Suprapubic skin (tissue), 4 donors: Measurements from ENCODE around the gene CEP131. TPM values are rescaled to one million over a fixed set of nuclear protein-coding genes. Genes with fewer than 3 reads are reported as not detected.

Source experiments
- DNase-seq, 2 donors: peaks; one replicate each; pipeline ENCODE4 v3.0.0-alpha.2; 2019; ENCODE audit warnings: low spot score in 2 of 2
- H3K27ac ChIP-seq: fragments of 200-600 bp; sonication (generic); one replicate; pipeline ENCODE4 v1.5.1; 2019
- H3K27me3 ChIP-seq: fragments of 200-600 bp; sonication (generic); one replicate; pipeline ENCODE4 v1.5.1; 2019
- H3K36me3 ChIP-seq: fragments of 200-600 bp; sonication (generic); one replicate; pipeline ENCODE4 v1.5.1; 2019
- H3K4me1 ChIP-seq: fragments of 200-600 bp; sonication (generic); one replicate; pipeline ENCODE4 v1.5.1; 2019
- H3K4me3 ChIP-seq: fragments of 200-600 bp; sonication (generic); one replicate; pipeline ENCODE4 v1.5.1; 2019; ENCODE audit warnings: mild to moderate bottlenecking
- H3K9me3 ChIP-seq: fragments of 200-600 bp; sonication (generic); one replicate; pipeline ENCODE4 v1.5.1; 2019
- EP300 ChIP-seq: sonication (generic); formaldehyde crosslinking; IDR thresholded peaks from one replicate; pipeline ENCODE4 v1.6.1; 2017; ENCODE audit warnings: antibody characterized with exemption
- POLR2A ChIP-seq, 2 donors: fragments of 450-650 bp; IDR thresholded peaks; one replicate each; pipeline ENCODE4 v1.6.1; 2017; ENCODE audit warnings: antibody characterized with exemption in 2 of 2, mild to moderate bottlenecking in 2 of 2, moderate library complexity in 2 of 2
- POLR2AphosphoS5 ChIP-seq, 3 donors: sonication (generic); formaldehyde crosslinking; IDR thresholded peaks; one replicate each; pipeline ENCODE4 v1.6.1; 2017; ENCODE audit warnings: antibody characterized with exemption in 3 of 3
- WGBS: methylation state at CpG from one replicate; pipeline ENCODE4 v1.1.5; 2018; 5-methylcytosine and 5-hydroxymethylcytosine counted together
- total RNA-seq, 4 donors: library from RNA; depleted of rRNA; stranded (reverse); fragments of >200 nt; gene quantifications; one replicate each; pipeline ENCODE4 v1.1.0, GENCODE V29; 2016
- TF ChIP-seq, protein P1 (sequence below), 2 donors: fragments of 200-600 bp in 1 of 2; fragments of 450-650 bp in 1 of 2; sonication (generic) in 1 of 2; IDR thresholded peaks; one replicate each; pipeline ENCODE4 v1.5.1; 2016 to 2019; ENCODE audit warnings: antibody characterized with exemption in 2 of 2, mild to moderate bottlenecking in 1 of 2, moderate library complexity in 1 of 2

CEP131 gene
- total RNA-seq, 4 donors from 2014 or later = 4.2 to 9.5 (median 8.0) TPM

DNA sequence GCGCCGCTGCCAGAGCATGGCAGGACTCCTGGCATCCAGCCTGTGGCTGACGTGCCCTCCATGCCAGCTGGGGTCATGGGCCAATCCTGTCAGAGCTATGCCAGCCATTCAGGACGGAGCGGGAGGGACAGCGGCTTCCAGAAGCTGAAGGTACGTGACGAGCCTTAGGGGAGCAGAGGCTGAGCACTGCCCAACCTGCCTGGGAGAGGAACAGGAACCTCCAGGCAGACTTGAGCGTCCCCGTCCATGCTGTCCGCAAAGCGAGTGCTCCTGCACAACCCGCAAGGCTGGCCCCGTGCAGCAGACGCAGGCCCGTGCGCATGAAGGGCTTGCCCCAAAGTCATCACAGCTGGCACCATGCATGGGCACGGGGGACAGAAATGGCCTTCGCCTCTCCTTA is 37.9 kb upstream of the CEP131 start:
- TF ChIP-seq, protein P1, sequence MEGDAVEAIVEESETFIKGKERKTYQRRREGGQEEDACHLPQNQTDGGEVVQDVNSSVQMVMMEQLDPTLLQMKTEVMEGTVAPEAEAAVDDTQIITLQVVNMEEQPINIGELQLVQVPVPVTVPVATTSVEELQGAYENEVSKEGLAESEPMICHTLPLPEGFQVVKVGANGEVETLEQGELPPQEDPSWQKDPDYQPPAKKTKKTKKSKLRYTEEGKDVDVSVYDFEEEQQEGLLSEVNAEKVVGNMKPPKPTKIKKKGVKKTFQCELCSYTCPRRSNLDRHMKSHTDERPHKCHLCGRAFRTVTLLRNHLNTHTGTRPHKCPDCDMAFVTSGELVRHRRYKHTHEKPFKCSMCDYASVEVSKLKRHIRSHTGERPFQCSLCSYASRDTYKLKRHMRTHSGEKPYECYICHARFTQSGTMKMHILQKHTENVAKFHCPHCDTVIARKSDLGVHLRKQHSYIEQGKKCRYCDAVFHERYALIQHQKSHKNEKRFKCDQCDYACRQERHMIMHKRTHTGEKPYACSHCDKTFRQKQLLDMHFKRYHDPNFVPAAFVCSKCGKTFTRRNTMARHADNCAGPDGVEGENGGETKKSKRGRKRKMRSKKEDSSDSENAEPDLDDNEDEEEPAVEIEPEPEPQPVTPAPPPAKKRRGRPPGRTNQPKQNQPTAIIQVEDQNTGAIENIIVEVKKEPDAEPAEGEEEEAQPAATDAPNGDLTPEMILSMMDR (IDR thresholded peaks at IDR 0.05) = no peak
- no peak for TF ChIP-seq POLR2A (IDR thresholded peaks at IDR 0.05)
- no peak for TF ChIP-seq EP300
- no peak for TF ChIP-seq POLR2AphosphoS5 (IDR thresholded peaks at IDR 0.05)
- Histone ChIP-seq H3K27ac (no peak overlapping the region), H3K27me3 (no peaks in the 10 kb centered on the region), H3K4me1 (peaks cover 7% of the 10 kb centered on the region), H3K9me3 (no peaks in the 10 kb centered on the region), H3K36me3 (peaks cover 79% of the 10 kb centered on the region), H3K4me3 (no peak overlapping the region)
- WGBS = 80% methylated on average over 2 of the region's 19 CpGs
- no peak for DNase-seq

DNA sequence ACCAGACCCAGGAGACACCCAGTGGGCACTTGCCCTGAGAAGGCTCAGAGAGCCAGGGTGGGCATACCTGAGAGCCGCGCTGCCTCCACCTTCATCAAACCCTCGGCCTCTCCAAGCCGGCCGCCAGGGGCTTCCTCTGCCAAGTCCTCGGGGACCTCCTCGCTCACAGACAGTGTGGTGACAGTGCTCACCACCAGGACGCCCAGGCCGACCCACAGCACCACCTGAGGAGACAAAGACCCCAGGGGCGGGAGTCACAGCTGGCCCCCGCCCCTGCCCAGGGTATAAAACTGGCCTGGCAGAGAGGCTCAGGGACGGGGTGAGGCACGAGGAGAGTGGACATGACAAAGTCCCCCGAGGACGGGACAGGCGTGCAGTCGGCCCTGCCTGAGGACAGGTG is 37.4 kb upstream of the CEP131 start:
- H3K4me3 ChIP-seq = no peak overlapping the region
- H3K27me3 ChIP-seq = no peaks in the 10 kb centered on the region
- H3K4me1 ChIP-seq = peaks cover 11% of the 10 kb centered on the region
- H3K9me3 ChIP-seq = no peaks in the 10 kb centered on the region
- peaks cover 74% of the 10 kb centered on the region for H3K36me3 ChIP-seq
- no peak overlapping the region for H3K27ac ChIP-seq
- 95% methylated on average over 14 of the region's 17 CpGs for WGBS
- no peak for DNase-seq
- TF ChIP-seq POLR2AphosphoS5 (IDR thresholded peaks at IDR 0.05) (no peak), EP300 (no peak), POLR2A (IDR thresholded peaks at IDR 0.05) (no peak)
- TF ChIP-seq, protein P1 (IDR thresholded peaks at IDR 0.05) = no peak

DNA sequence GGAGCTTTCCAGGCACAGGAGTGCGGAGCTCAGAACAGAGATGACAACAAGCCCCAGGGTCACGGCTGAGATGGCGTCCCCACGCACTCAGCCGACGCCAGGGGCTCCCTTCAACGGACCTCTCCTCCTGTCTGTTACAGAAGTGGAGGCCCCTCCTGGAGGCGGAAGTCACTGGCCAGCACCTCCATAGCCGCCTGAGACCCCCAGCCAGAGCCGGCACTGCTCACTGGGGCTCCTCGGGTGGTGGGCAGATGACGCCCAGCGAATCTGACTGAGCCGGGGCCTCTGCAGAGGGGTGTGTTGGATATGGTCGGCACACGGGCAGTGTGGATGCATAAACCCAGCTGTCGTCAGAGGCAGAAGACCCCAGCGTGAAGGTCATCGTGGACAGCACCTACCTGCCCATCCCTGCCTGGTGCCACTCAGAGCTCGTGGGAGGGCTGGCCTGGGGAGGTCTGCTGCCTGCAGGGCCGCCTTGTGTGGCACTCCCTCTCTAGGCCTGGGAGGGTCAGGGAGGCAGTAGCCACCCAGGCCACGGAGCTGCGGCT is 36.4 kb upstream of the CEP131 start:
- Histone ChIP-seq H3K9me3 (no peaks in the 10 kb centered on the region), H3K4me3 (no peak overlapping the region), H3K4me1 (peaks cover 19% of the 10 kb centered on the region), H3K27me3 (no peaks in the 10 kb centered on the region), H3K36me3 (peaks cover 64% of the 10 kb centered on the region), H3K27ac (no peak overlapping the region)
- TF ChIP-seq EP300 (no peak), POLR2AphosphoS5 (IDR thresholded peaks at IDR 0.05) (no peak), POLR2A (IDR thresholded peaks at IDR 0.05) (no peak)
- TF ChIP-seq, protein P1 (IDR thresholded peaks at IDR 0.05) = no peak
- DNase-seq = no peak
- WGBS = 100% methylated on average over 1 of the region's 23 CpGs

DNA sequence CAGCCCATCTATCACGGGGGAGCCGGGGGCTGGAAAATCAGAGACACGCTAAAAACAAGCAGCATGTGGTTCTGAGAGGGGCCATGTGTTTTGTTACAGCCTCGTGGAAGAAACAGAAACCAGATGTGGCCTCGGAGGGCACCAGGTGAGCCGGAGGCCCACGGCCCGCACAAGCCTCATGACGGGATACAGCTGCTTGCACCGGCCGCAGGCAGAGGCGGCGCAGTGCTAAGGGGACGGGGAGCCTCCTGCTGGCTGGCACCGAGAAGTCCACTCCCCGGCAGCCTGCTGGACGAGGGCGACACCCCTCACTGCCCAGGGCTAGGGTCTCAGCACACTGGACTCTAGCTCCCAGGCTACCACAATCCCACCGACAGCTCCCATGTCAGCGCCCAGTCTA is 35.5 kb upstream of the CEP131 start:
- H3K4me3 ChIP-seq = no peak overlapping the region
- TF ChIP-seq, protein P1 (IDR thresholded peaks at IDR 0.05) = no peak
- no peak for TF ChIP-seq EP300
- TF ChIP-seq POLR2AphosphoS5 (IDR thresholded peaks at IDR 0.05) = no peak
- no peak for TF ChIP-seq POLR2A (IDR thresholded peaks at IDR 0.05)
- H3K4me1 ChIP-seq = peaks cover 19% of the 10 kb centered on the region
- no peak for DNase-seq
- H3K27me3 ChIP-seq = no peaks in the 10 kb centered on the region
- no peak overlapping the region for H3K27ac ChIP-seq
- H3K9me3 ChIP-seq = no peaks in the 10 kb centered on the region
- peaks cover 55% of the 10 kb centered on the region for H3K36me3 ChIP-seq
- WGBS = 94% methylated on average over 18 of the region's 20 CpGs

DNA sequence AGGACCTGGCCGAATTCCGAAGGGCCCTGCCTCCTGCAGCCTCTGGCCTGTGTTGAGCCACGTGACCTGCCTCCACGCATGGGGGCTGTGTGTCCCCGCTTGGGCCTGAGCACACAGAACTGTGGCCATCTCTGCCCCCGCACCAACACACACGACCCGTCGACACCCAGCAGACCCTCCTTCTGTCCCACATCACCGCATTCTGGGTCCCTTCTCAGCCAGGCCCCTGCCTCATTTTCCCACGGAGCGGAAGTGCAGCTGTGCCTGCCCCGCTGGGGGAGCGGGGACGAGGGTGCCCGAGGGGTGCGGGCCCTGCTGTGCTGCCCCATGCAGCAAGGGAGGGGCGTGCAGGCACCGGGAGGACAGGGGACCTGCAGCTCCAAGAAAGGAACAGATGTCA is 34.8 kb upstream of the CEP131 start:
- Histone ChIP-seq H3K4me1 (peaks cover 19% of the 10 kb centered on the region), H3K9me3 (no peaks in the 10 kb centered on the region), H3K4me3 (no peak overlapping the region), H3K27me3 (no peaks in the 10 kb centered on the region), H3K27ac (no peak overlapping the region), H3K36me3 (peaks cover 49% of the 10 kb centered on the region)
- DNase-seq = no peak
- 95% methylated on average over 19 of the region's 19 CpGs for WGBS
- TF ChIP-seq, protein P1 (IDR thresholded peaks at IDR 0.05) = no peak
- no peak for TF ChIP-seq EP300
